GM15510 (cell line): ENCODE data around the gene SLC22A7.

Experiments
- POLR2A ChIP-seq: IDR thresholded peaks from 3 replicates; pipeline ENCODE4 v1.6.1; 2011; ENCODE audit warnings: borderline replicate concordance; ENCODE audit not compliant: insufficient read length; ENCODE audit errors: extremely low read depth

SLC22A7 gene

DNA sequence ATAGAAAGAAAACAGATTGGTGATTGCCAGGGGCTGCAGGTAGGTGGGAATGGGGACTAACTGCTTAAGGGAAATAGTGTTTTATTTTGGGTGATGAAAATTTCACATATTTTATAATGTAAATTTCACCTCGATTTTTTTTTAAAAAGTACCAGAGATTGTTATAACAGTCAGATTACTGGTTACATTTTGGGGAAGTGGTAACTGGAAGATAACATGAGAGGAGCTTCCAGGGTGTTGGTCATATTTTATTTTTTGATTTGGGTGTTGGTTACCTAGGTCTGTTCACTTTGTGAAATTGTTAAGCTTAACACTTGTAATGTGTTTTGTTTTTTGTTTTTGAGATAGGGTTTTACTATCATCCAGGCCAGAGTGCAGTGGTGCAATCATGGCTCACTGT, 27.8 kb downstream of the SLC22A7 start:
- TF ChIP-seq POLR2A, result no peak

DNA sequence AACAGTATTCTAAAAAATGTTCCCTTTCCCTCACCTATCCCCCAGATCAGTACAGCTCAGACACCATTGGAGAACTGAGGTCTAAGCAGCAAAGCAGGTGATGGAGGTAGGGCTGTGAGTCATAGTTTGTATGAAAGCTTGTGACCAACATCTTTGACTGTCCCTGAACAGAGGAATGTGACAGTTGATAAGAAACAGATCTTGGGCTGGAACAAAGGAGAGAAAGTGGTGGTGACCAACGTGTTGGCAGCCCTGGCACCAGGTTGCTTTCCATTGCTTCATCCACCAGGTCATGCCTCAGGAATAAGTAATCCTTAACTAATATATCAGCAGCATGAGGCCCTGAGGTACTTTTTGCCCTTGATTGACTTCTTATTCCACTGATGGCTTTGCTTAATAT, 30.5 kb downstream of the SLC22A7 start:
- no peak for TF ChIP-seq POLR2A

DNA sequence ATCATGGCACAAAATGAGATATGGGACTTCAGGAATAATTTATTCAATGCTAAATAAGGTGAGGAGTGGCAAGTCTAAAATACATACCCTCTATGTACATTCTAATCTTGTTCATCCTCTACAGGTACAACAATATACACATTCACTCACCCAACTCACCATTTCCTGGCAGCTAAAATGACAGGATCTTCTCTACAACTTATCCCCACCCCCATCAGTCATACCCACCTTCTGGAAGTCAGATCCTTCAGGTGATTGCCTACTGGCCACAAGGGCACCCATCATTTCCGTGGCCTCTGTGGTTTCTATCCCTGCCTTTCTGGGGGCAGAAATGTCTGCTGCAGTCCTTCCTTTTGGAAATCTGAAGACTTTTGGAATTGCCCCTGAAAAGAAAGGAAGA, 33.4 kb downstream of the SLC22A7 start:
- TF ChIP-seq POLR2A, result no peak

DNA sequence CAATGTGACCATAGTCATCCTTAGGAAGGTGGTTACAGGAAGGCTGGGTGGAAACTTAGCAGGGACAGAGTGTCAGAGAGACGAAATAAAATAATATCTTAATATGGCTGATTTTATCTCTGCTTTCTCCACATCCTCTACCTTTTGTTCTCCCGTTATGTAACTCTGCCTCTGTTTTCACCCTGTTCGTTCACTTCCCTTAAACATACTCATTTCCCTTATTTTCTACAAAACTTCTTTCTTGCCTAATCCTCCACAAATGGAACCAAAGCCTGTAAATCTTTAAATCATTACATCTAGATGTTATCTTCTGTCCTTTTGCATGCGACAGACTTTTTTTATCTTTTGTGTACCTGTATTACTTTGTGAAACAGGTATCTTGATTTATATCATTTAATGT, 33.8 kb downstream of the SLC22A7 start:
- no peak for TF ChIP-seq POLR2A

DNA sequence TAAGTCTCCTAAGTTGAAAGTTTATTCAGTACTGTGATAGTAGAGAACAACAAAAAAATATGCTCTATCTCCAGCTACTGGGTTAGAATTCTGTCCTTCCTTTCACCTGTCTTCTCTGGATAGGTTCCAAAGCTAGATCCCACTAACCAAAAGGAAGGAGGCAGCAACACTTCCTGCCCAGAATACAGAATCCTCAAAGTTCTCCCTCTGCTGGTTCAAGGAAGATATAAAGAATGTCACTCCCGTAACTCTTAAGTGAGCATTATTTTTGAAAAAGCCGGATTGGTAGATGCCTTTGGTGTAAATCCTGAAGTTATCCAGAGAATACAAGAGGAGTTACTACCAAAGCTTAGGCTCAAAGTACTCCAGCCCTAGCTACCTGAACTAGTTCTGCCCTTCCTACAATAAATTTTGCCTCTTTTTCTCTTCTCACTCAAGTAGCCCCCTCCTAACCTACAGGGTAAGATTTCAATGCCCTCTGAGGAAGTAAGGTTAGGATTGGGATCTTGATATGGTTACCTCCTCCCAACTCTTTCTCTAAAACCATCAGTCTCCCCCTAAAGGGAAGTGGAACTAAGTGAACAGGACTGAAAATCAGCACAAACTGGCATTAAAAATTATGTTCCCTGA, 36.5 kb downstream of the SLC22A7 start:
- TF ChIP-seq POLR2A, result no peak

DNA sequence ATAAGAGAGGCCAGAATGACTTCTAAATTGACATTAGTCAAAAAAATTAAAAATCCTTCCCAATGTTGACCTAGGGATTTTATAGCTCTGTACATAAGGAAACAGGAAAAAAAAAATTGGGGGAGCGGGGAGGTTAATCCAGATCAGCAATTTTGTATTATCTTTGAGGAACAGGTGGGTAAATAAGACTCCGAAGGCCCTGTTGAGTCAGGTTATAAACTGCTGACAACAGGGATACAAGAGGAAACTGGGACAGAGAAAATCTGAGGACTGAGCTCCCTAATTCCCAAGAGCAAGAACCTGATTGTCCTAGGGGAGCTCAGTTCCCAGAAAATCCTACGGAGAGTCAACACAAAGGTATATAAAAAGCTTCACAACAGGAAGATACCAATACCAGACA, 37.4 kb downstream of the SLC22A7 start:
- TF ChIP-seq POLR2A, result no peak

DNA sequence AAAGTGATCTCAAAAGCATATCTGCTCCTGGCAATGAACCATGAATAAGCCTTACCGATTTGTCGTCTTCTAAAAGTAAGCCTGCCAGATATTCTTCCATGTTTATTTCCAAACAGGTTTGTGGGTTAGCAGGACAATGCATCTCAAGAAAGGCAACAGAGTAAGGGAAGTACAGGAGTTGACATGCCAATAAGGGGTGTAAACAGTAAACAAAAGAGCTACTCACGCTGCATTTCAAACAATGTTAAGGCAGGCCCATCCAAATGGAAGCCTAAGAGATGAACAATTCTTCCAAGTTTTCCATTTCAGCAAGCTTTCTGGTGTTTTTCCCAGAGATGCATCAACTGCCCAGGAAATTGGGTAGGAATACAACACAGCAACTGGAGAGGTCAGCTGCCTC, 38.3 kb downstream of the SLC22A7 start:
- TF ChIP-seq POLR2A, result no peak

DNA sequence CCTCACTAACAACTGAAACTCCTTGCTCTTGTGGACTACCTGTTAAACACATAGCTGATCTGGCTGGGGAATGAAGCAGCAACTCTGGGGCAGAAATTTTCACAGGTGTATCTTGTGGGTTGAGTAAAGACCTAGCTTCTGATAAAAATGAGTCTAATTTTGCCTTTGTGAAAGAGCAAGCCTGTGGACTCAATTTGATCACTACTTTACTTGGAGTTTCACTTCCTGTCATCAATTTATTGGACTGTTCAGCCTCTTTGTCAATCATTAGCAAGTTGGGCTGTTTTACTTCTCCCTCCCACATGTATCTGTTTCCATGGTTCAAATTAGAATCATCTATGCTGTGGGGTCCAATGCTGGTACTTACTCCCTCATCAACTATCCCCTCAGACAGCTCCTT, 40.2 kb downstream of the SLC22A7 start:
- TF ChIP-seq POLR2A, result no peak

DNA sequence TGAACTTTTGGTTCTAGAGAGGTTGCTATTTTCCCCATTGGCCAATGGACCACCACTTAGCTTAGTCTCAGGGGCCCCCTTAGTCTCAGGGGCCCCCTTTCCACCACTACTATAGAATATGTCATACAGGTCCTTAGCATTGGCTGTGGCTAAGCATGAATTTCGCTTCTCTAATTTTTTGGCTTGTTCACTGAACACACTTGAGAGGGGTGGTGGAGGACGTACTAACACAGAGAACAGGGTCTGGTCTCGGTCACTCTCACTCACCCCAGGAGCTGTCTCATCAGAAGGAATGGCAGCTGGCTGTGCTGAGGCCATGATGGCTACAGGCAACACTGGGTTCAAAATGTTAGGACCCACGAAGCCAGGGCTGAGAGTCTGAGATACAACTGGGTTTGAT, 41.1 kb downstream of the SLC22A7 start:
- TF ChIP-seq POLR2A, result no peak

DNA sequence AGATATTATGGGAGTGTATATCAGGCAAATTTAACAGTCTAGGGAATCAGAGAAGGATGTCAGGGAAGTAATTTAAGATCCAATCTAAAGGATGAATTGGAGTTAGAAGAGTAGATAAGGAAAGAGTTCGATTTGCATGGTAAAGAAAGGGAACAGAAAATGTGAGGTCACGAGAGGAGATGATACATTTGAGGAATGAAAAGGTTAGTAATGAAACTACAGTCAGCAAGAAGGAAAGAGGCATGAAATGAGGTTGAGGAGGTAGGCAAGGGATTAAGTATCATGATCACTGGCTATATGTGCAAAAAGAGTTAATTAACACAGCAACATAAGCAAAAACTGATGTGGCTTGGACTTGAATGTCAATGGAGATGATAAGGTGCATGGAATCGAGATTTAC, 49.0 kb downstream of the SLC22A7 start:
- no peak for TF ChIP-seq POLR2A

DNA sequence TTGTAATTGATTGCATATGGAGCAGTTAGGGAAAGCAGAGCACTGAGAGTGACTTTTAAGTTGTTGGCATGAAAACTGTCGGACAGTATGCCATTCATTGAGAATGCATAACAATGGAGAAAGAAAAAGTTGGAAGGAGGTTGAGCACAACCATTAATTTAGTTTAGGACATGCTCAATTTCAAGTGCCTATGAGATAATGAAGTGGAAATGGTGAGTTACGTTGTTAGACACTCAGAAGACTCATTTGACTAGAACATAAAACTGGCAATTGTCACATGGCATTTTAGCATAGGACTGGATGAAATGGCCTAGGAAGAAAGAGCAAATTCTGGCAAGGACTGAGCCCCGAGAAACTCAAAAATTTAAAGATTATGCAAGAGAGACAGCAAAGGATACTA, 49.4 kb downstream of the SLC22A7 start:
- TF ChIP-seq POLR2A, result no peak
